ENCODE results near the gene FAM219A.

The FAM219A gene

DNA sequence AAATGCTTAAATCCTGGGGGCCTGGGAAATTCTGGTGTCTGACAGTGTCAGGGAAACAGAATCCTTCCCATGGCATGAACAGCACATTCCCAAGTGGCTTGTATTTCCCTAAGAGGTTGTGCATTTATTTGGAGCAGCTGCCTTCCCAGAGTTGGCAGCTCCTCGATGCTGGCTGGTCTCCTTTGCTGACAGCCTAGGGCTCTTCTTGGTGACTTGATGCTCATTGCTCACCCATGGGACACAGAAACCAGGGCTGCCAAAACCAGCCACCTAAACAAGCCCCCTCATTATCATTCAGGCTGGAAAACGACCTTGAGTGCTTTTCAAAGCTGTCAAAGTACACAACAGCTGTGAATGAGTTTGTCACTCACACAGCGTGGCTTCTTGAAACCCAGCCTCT is 40.2 kb upstream of the FAM219A start:
- TF ChIP-seq, protein P1, sequence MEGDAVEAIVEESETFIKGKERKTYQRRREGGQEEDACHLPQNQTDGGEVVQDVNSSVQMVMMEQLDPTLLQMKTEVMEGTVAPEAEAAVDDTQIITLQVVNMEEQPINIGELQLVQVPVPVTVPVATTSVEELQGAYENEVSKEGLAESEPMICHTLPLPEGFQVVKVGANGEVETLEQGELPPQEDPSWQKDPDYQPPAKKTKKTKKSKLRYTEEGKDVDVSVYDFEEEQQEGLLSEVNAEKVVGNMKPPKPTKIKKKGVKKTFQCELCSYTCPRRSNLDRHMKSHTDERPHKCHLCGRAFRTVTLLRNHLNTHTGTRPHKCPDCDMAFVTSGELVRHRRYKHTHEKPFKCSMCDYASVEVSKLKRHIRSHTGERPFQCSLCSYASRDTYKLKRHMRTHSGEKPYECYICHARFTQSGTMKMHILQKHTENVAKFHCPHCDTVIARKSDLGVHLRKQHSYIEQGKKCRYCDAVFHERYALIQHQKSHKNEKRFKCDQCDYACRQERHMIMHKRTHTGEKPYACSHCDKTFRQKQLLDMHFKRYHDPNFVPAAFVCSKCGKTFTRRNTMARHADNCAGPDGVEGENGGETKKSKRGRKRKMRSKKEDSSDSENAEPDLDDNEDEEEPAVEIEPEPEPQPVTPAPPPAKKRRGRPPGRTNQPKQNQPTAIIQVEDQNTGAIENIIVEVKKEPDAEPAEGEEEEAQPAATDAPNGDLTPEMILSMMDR (IDR thresholded peaks at IDR 0.05; ENCODE audit: low read depth, low read length, missing control alignments), result no peak
- no peak overlapping the region for H3K4me3 ChIP-seq (replicated peaks; ENCODE audit: low read depth, low read length)
- DNase-seq (ENCODE audit: extremely low read depth, low read depth), result no peak

DNA sequence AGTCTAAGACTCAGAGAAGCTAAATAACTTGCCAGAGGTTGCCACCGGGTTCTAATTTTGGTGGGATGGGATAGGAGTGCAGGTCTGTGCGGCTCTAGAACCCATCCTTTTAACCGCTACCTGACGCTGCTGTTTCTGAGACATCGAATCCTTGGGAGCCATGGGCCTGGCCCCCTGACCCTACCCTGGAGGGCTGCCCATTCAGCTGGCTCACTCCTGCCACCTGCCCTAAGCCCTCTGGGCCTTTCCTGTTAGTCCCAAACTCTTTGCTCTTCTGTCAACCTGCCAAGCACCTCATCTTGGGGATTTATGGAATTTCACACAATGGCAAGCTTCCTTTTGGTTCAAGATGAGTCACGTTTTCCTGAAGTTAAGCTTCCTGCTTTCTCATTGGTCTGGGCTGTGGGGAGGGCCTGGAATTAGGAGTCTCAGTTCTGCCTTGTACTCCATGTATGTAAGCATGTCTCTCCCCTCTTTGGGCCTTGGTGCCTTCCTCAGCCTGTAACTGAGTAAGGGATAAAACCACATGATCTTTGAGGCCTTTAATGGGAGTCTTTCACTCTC is 37.9 kb upstream of the FAM219A start:
- peak; percentile 35 for DNase-seq (ENCODE audit: extremely low read depth, low read depth)
- H3K4me3 ChIP-seq (replicated peaks; ENCODE audit: low read depth, low read length), result no peak overlapping the region
- TF ChIP-seq, protein P1 (IDR thresholded peaks at IDR 0.05; ENCODE audit: low read depth, low read length, missing control alignments), result no peak

DNA sequence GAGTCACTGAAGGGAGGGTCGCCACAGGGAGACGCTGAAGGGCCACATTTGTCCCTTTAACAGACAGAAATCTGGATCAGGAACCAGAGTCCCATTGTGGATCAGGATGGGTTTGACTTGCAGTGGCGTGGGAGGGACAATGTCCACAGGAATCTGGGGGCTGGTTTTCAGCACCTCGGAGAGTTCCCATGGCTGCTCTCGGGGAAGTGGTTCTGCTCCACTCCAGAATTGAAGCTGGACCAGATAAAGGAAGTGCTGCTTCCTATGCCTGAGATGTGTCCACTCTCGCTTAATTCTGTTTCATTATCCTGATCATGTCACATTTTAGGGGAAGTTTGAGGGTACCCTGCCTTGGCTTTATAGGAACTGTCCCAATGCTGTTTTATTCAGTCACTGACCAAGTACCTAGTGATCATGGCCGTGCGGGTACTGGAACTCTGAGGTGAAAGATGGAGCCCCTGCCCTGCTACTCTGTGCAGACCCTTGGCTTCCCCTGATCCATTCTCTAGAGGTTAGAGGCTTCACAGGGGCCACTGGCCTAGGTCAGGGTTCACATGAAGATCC is 35.7 kb upstream of the FAM219A start:
- H3K4me3 ChIP-seq (replicated peaks; ENCODE audit: low read depth, low read length), result no peak overlapping the region
- DNase-seq (ENCODE audit: extremely low read depth, low read depth), result no peak
- TF ChIP-seq, protein P1 (IDR thresholded peaks at IDR 0.05; ENCODE audit: low read depth, low read length, missing control alignments), result no peak

DNA sequence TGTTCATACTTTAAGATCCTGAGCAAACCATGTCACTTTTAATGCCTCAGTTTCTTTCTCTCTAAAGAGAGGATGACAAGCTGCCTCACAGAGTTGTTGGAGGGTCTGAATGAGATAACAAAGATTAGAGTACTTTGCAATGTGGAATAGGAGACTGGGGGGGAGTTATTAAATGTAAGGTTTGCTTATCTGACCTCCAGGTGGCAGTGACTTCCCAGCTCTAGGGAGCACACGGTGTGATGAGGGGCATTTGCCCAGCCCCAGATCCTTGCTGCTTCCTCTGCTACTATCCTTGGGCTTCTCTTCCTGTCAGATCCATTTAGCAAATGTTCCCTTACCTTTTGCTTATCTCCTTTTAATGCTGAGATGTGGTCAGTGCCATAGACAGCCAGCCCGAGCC is 33.7 kb upstream of the FAM219A start:
- no peak overlapping the region for H3K4me3 ChIP-seq (replicated peaks; ENCODE audit: low read depth, low read length)
- no peak for DNase-seq (ENCODE audit: extremely low read depth, low read depth)
- TF ChIP-seq, protein P1 (IDR thresholded peaks at IDR 0.05; ENCODE audit: low read depth, low read length, missing control alignments), result no peak

DNA sequence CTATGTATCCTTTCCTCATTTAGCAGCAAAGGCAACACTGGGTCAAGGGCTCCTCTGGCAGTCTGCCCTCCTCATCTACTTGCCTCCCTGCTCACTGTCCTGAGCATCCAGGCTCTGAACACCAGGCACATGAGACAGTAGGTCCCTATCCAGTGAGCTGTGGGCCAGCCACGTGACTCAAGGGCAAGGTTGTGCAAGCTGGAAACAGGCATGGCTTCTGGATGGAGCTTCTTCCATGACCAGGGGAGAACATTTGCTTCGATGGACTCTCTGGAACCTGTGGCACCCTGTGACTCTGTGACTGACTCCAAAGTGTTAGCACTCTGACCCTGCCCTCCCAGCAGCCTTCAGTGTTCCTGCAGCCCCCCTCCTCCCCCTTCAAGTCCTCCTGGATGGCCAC is 33.2 kb upstream of the FAM219A start:
- TF ChIP-seq, protein P1 (IDR thresholded peaks at IDR 0.05; ENCODE audit: low read depth, low read length, missing control alignments), result no peak
- no peak for DNase-seq (ENCODE audit: extremely low read depth, low read depth)
- H3K4me3 ChIP-seq (replicated peaks; ENCODE audit: low read depth, low read length), result no peak overlapping the region

DNA sequence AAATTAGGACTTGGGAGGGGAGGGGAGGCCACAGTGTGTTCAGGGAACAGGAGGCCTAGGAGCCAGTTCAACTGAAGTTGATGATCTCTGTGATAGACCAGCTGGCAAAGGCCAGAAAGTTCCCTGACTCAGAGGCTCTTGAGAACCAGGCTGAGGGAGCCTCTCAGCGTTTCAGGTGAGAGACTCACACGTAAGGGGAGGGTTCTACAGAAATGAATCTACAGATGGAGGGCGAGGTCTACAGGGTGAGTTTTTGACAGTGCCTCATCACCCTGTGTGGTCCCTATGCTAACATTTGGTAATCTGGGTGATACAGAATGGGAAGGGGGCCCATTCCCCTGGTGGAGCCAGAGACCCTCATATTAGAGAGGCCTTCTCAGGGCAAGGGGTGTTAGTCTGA is 32.4 kb upstream of the FAM219A start:
- H3K4me3 ChIP-seq (replicated peaks; ENCODE audit: low read depth, low read length), result no peak overlapping the region
- TF ChIP-seq, protein P1 (IDR thresholded peaks at IDR 0.05; ENCODE audit: low read depth, low read length, missing control alignments), result no peak
- no peak for DNase-seq (ENCODE audit: extremely low read depth, low read depth)

DNA sequence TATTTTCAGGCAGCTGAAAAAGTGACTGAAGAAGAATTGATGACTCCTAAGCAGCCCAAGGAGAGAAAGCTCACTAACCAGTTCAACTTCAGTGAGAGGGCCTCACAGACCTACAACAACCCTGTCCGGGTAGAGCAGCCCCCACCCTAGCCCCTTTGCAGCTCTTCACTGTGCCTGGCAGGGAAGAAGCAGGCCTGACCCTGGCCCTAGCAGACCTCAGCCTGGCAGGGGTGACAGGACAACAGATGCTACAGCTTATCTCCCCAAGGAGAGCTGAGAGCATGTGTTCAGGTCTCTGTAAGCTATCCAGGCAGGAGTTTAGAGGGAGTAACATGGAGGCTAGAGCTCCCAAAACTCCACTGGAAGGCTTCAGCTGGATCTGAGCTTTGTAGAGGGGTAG is 32.0 kb upstream of the FAM219A start:
- H3K4me3 ChIP-seq (replicated peaks; ENCODE audit: low read depth, low read length), result no peak overlapping the region
- DNase-seq (ENCODE audit: extremely low read depth, low read depth), result no peak
- TF ChIP-seq, protein P1 (IDR thresholded peaks at IDR 0.05; ENCODE audit: low read depth, low read length, missing control alignments), result no peak
